Left renal cortex interstitium (tissue), 4 donors: Measurements from ENCODE around the gene SLC39A11. TPM values are rescaled to one million over a fixed set of nuclear protein-coding genes. Genes with fewer than 3 reads are reported as not detected.
"Not testable (repeated sequence)": the region's sequence is repeated elsewhere in the genome, so short reads cannot be mapped to it uniquely, and the experiment has no call there.

Experiments used
- DNase-seq, 4 donors: peaks; one replicate each; pipeline ENCODE4 v3.0.0-alpha.2; 2013; ENCODE audit warnings: low read depth in 4 of 4, low spot score in 2 of 4, missing footprints in 1 of 4
- polyA plus RNA-seq, 4 donors: library from polyadenylated mRNA; unstranded; fragments of 120-200 nt; gene quantifications; one replicate each; pipeline ENCODE4 v1.2.1, GENCODE V29; 2013; ENCODE audit not compliant: insufficient read length in 4 of 4

SLC39A11 gene
- polyA plus RNA-seq, 4 donors = 23.6 to 28.4 (median 26.0) TPM

- no peak for DNase-seq
These were observed 136.9 kb downstream of the SLC39A11 start for GRCh38 chr17:72955391-72956140.

DNA sequence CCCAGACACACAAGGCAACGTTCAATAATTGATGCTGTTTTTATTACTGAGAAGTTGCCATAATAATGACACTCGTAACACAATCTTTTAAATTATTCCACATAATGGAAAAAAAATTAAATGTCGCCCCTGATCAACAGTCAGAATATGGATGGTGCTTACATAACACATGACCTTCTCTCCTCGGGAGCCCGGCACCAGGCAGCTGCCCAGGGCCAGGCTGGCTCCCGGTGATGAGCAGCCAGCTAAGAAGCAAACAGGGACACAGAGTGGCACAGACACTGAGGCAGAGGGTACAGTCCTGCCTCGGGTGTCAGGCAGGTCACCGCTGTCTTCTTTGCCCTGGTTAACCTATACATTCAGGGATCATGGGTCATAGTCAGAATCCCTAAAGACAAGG is 137.9 kb downstream of the SLC39A11 start:
- DNase-seq = no peak

DNA sequence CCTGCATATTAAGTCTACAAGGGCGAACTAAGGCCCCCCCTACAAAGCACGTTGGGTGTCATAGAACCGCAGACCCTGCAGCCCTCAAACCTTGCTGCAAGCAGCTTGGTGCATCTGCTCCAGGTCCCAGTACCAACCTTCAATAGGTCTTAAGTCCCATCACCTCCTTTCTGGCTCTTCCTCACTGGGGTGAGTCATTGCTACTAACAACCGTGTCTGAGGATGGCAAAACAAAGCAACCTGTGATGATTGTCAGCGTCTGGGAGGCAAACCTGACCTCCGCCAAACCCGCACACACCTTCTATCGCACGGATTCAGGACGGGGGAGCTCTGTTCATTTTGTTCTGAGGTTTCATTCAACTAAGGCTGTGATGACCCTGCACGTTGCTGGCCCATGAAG is 138.9 kb downstream of the SLC39A11 start:
- no peak for DNase-seq

GRCh38 chr17:72952641-72953315 is 139.7 kb downstream of the SLC39A11 start:
- DNase-seq = no peak

DNA sequence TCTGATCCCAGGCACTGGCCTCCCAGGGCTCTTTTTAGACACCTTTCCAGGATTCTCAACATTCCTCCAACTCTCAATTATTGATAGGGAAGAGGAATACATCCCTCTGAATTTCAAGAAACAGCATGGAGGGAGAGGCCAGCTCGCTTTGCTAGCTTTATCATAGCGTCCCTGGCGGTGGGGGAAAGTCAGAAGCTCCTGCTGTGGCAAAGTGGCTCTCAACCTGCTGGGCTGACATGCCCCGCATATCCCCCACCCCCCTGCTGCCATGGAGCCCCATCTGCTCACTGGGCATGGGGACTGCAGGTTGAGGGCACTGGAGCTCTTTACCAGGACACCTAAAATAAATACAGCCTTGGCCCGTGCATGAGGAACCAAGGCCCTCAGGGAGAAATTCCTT is 140.3 kb downstream of the SLC39A11 start:
- DNase-seq = no peak

DNA sequence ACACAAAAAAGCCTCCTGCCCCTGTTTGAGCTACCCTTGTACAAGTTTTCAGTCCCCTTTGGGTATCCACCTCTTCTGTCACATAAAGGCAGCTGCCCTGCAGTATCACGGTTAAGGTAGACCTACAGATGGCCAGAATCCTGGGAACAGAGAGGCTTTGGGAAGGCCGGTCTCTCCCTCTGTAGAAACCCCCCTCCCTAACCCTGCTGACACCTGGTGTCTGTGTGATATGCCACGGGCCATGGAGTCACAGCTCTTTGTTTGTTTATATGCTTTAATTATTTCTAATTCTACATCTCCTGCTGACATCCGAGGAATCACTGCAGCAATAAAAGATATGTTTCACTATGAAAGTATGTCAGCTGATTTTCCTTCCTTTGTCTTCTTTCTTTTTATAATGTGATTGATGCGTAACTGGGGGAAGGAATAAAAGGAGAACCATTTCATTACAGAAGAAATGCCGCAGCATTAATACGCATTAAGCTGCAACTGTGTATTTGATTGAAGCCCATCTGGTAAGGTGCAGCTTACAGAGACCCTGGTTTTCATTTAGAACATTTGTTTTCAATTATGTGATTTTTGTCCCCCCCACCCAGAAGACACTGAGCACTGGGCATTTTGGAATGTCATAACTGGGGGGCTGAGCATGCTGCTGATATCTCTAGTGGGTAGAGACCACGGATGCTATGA is 142.1 kb downstream of the SLC39A11 start:
- no peak for DNase-seq

- no peak for DNase-seq
These were observed 144.4 kb downstream of the SLC39A11 start for GRCh38 chr17:72948115-72948514.

- DNase-seq = no peak
These were observed 145.0 kb downstream of the SLC39A11 start for GRCh38 chr17:72947475-72947874.

- DNase-seq = no peak
These were observed 145.8 kb downstream of the SLC39A11 start for GRCh38 chr17:72946696-72947095.

GRCh38 chr17:72946156-72946555 is 146.3 kb downstream of the SLC39A11 start:
- no peak for DNase-seq

DNA sequence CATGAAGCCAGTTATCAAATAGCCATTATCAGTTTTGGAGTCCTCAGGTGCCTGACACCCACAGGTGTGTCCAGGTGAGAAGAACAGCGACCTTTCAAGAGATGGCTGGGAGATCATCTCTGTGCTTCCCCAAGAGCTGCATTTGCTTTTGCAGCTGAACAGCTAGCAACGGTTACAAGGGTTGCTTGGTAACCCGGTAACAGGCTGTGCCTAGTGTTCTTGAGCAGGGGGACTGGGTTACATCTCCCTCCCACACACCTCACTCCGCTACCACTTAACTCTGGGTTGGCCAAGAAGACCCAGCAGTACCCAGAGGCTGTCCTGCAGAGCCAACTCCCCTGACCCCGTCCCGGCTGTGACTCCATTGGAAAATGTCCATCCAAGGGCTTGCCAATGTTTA is 147.0 kb downstream of the SLC39A11 start:
- no peak for DNase-seq

- no peak for DNase-seq
These were observed 148.4 kb downstream of the SLC39A11 start for GRCh38 chr17:72943826-72944689.

- DNase-seq = no peak
These were observed 149.9 kb downstream of the SLC39A11 start for GRCh38 chr17:72942579-72942978.

- DNase-seq = no peak
These were observed 152.0 kb downstream of the SLC39A11 start for GRCh38 chr17:72940496-72940895.

DNA sequence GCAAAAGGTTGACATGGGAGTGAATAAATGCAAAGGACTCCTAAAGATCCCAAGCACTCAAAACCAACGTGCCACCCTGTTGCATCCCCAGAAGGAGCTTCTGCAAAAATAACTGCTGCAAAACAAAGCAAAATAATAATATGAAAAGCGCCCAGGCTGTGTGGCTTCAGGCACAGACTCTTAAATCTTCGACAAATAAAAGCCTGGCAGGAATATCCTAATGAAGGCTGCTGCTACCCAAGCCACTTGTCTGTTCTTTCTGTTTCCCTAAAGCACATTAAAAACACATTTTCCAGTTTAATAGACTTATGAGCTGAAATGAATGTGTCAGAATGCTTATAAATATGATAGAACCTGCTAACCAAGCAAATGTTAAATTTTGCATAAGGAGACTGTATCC is 154.0 kb downstream of the SLC39A11 start:
- no peak for DNase-seq

- DNase-seq = no peak
These were observed 154.8 kb downstream of the SLC39A11 start for GRCh38 chr17:72937707-72938106.

DNA sequence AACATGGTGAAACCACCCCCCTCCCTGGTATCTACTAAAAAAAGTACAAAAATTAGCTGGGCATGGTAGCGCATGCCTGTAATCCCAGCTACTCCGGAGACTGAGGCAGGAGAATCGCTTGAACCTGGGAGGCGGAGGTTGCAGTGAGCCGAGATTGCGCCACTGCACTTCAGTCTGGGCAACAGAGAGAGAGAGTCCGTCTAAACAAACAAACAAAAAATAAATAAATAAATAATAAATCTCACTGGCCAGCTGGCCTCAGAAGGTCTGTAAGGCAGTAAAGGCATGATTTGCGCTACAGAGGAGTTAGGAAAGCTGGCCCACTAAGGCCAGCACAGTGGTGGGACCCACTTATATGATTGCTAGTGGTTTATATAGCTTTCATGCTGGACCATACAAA is 155.2 kb downstream of the SLC39A11 start:
- DNase-seq = not testable (repeated sequence)

- no peak for DNase-seq
These were observed 156.5 kb downstream of the SLC39A11 start for GRCh38 chr17:72935984-72936383.

- no peak for DNase-seq
These were observed 157.6 kb downstream of the SLC39A11 start for GRCh38 chr17:72934927-72935326.

GRCh38 chr17:72931635-72932034 is 160.9 kb downstream of the SLC39A11 start:
- DNase-seq = no peak

DNA sequence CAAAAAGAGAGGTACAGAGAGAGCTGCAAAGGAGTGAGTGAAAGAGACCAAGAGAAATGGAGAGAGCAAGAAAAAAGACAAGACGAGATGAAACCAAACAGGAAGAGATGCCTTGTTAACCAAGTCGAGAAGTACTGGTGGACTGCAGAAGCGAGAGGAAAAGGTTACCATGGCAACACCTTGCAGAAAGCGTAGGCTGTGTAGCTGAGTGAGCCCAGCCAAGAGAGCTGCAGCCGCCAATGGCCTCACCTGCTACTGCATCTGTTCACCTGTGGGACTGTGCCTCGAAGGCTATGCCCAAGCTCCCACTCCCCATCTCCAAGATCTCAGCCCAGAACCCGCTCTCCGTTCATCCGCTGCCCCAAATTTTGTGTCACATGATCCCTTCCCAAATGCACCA is 161.3 kb downstream of the SLC39A11 start:
- no peak for DNase-seq
